Activated CD4-positive, alpha-beta T cell treated with anti-CD3 and anti-CD28 coated beads, Interleukin-2, amount 50 U/mL, for 4 hours (primary cell): ENCODE results near the gene TNFAIP8.

ENCODE experiments used
- DNase-seq, 2 experiments: peaks; one replicate each; pipeline ENCODE4 v3.0.0-alpha.2; 2020

Gene TNFAIP8

DNA sequence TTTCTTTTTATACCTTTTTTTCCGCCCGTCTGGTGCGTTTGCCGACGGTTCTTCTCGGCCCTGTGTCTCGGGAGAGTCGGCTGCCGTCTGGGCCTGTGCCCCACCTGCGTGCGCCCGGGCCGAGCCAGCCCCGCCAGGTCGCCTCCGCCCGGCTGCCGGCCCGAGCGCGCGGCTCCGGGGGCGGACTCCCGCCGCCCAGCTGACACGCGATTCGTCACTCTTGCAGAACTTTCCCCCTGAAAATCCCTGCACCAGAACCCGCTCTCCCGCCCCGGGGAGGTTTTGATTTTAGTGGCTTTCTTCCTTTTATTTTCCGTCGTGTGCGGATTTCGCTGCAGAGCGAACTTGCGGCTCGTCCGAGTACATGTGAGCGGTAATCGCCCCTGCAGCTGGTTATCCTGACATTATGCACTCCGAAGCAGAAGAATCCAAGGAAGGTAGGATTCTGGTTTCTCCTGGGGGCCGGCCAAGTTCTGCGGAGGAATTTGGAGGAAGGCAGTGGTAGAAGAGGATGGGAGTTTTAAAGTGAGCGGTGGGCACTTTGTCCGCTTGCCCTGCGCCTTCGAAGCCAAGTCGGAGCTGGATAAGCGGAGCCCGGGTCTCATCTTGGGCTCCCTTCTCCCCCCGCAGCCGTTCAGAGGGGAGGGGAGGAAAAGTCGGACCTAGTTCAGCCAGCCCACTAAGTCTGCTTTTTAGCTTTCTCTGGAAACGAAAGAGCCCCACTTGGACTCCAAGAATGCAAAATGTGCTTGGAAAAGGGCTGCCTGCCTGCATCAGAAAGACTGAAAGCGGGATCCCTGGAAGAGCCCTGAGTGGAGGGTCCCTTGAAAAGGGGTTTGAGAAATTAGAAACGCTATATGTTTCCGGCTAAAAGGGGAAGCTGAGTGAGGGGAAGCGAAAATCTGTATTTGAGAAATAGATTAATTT, at the start of gene TNFAIP8:
Gene TNFAIP8, plus strand, starts transcription at position 335 of the 927 bp plus-strand sequence. Its CDS starts 72 bp downstream, at position 407.
- peak; percentile 58 to 68 for DNase-seq

- no peak for DNase-seq
Observed at GRCh38 chr5:119307170-119307569, 48.6 kb upstream of the TNFAIP8 start.

GRCh38 chr5:119309326-119309725, 46.5 kb upstream of the TNFAIP8 start:
- DNase-seq = no peak

GRCh38 chr5:119311688-119312087, 44.1 kb upstream of the TNFAIP8 start:
- DNase-seq = no peak

GRCh38 chr5:119312403-119312802, 43.4 kb upstream of the TNFAIP8 start:
- DNase-seq = no peak

GRCh38 chr5:119313197-119313596, 42.6 kb upstream of the TNFAIP8 start:
- DNase-seq = no peak

DNA sequence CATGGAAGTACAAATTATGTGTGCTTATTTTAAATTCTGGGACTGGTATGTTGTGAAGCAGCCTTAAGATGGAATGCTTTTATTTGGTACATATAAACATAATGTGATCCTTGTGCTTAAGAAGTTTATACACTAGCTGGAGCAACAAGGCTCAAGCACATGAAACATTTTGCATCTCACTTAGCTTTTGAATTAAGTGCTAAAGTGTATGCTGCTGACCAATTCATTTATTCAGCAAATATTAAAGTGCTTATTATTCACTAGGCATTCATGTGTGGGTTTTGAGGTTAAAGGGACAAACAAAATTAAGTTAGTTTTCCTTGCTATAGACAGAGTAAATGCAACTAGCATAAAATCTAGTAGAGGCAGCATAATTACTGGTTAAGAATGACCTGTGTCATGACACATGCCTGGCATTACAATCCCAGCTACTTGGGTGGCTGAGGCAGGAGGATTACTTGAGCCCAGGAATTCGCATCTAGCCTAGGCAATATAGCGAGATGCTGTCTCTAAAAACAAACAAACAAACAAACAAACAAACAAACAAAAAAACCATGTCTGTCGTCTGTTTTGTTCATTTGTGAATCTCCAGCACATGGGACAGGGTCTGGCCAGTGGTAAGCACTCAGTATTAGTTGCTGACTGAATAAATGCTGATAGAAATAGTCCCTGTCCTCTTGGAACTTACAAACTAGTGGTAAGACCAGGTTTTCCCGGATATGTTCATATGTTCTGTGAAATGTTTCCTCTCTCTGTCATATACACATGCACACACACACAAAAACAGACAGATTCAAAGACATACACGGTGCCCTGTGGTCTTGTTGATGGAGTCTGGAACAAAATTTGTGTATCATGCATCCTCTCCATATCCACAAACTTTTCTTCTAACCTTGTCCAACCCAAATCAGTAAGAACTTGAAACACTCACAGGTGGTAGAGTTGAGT, 41.9 kb upstream of the TNFAIP8 start:
- DNase-seq = no peak

GRCh38 chr5:119315516-119315949, 40.3 kb upstream of the TNFAIP8 start:
- DNase-seq = peak; percentile 58 to 62

- DNase-seq = no peak
Observed at GRCh38 chr5:119316086-119316485, 39.7 kb upstream of the TNFAIP8 start.

DNA sequence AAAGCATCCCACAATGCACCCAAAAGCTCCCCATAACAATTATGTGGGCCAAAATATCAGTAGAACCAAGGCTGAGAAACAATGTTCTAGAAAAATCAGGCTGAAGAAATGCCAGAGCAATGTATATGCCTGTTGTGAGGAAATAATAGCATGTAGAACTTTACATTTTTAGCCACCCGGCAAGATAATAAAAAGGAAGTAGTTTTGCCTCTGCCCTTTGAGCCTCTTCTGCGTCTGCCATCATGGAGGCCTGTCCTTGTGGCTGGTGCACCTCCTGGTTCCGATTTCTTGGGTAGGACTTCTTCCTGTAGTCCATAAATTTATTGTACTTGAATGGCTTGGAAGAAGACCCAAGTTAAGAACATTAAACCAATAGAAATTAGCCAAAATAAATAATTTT, 38.9 kb upstream of the TNFAIP8 start:
- no peak for DNase-seq

DNA sequence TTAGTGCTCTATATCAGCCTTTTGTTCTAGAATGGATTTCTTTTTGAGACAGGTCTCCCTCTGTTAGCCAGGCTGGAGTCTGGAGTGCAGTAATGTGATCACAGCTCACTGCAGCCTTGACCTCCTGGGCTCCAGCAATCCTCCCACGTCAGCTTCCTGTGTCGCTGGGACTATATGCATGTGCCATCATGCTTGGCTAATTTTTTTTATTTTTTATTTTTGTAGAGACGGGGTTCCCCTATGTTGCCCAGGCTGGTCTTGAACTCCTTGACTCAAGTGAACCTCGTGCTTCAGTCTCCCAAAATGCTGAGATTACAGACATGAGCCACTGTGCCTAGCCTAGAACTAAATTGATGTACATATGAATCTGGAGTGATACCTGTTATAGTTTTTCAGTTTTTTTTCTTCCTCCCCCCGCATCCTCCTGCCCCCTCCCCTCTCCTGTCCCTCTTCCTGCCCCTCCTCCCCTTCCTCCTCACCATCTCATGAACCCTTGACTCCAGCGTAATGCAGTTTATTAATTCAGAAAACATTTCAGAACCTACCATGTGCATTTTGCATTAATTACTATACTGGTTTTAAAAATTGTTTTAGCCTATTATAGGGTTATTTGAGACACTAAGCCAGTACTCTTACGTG, 37.4 kb upstream of the TNFAIP8 start:
- no peak for DNase-seq

- DNase-seq = no peak
Observed at GRCh38 chr5:119319401-119319800, 36.4 kb upstream of the TNFAIP8 start.

DNA sequence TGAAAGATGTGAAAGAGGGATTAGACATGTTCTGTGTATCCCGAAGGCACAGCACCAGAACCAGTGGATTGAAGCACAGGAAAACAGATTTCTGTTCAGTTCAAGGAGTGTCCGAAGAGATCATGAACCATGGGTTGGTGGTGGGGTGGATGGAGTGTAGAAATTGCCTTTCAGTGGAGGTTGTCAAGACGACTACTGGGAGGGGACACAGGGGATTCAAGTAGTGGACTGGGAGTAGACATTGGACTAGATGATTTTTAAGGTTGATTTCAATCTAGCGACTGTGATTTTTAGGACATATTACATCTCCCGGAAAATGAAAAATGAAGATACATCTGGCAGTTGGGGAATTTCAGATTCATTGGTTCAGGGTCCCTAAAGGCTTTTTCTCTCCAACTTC, 35.9 kb upstream of the TNFAIP8 start:
- no peak for DNase-seq

DNA sequence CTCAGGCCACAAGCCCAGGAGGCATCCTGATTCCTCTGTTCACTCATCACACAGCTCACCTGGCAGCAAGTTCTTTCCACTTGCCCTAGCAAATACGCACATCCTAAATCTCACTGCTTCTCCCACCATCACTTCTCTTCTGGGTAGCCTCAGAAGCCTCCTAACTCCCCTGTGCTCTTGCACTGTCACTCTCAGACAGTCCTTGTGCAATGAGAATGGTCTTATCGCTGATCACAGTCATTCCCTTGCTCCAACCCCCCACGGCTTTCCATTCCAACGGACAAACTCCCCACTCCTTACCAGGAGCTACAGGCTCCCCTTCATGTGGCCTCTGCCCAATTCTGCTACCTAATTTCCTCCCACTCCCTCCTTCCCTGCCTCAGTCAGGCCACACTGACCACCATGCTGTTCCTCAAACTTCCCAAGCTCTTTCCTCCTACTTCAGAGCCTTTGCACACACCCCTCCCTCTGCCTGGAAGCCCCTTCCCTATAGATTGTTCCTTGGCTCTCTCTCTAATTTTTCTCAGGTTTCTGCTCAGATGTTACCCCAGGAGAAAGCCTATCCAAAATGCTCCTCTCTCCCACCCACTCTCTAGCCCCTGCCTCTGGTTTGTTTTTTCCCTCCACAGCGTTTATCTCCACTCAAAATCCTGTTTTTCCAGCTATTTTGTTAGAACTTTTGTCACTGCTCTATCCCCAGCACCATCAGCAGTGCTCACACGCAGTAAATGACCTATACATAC, 34.1 kb upstream of the TNFAIP8 start:
- no peak for DNase-seq

GRCh38 chr5:119322312-119322947, 33.4 kb upstream of the TNFAIP8 start:
- DNase-seq = no peak

- DNase-seq = no peak
Observed at GRCh38 chr5:119322948-119323537, 32.8 kb upstream of the TNFAIP8 start.

- no peak for DNase-seq
Observed at GRCh38 chr5:119323601-119324000, 32.2 kb upstream of the TNFAIP8 start.

DNA sequence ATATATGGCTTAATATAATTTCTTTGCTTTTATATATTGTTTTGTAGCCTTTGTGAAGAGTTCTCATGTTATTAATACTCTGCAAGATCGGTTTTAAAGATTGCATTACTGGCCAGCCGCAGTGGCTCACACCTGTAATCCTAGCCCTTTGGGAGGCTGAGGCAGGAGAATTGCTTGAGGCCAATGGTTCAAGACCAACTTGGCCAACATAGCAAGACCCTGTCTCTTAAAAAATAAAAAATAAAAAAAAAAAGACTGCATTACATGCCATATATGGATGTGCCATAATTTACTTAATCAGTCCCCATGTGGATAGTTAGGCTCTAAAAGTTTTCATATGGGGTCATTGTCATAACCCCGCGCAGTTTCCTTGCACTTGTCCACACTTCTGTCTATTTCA, 31.0 kb upstream of the TNFAIP8 start:
- no peak for DNase-seq

DNA sequence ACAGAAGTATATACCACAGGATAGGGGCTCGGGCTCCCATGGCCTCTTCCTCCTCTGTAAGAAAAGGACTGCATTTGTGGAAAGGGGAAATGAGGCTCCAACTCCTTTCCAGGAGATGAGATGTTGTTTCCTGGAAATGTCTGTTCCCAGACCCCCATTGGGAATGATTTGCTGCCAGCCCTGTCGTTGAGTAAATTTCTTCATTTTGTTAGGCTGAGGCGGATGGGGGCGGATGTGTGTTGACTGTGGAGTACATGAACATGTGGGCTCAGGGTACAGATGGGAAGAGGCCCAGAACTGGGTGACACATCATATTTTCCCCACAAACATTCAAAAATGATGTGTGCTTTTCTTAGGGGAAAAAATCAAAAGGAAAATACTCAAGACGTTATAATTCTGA, 28.8 kb upstream of the TNFAIP8 start:
- peak; percentile 39 to 54 for DNase-seq

DNA sequence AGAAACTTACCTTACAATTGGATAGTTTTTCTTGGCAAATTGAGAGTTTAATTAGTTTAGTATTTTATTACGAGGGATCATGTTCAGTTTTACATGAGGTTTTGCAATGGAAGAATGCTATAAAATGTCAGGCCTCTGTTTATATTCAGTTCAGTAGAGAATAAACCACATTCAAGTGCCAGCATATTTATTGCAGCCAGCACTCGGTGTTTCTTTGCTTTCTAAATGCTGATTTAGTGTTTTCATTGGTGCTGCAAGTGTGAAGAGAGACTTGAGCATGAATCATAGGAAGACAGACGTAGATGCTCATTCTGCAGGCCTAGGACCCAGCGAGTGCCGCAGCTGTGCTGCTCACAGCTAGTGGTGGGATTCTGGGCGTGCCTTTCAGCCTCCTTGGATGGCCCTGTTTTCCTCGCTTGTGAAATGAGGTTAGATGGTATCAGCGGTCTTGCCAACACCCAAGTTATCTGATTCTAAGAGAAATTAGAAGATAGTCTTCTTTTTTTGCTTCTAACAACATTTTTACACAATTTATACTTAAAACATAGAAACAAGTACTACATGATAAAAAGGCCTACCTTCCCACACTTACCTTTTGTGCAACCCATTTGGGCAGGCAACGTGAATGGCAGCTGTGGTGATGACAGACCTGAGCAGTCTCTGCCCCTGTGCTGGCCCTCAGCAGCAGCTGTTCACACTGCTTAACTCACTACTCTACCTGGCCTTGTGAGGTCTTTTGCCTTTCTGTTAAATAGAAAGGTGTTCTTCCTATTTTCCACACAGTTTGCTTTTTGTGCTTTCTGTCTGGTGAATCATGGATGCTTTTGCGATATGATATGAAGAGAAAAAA, 26.8 kb upstream of the TNFAIP8 start:
- peak in 1 of 2 experiments; percentile 42 for DNase-seq
